Measurements from ENCODE around the gene LETM1. TPM values are rescaled to one million over a fixed set of nuclear protein-coding genes. Genes with fewer than 3 reads are reported as not detected.

Gene LETM1
- total and polyA plus RNA-seq, 10 donors: 6.5 to 47.7 (median 34.7) TPM

GRCh38 chr4:1862055-1862911 is 6.3 kb upstream of the LETM1 start:
- peaks cover 0 to 17% (median 0%) of the 10 kb centered on the region in 7 donors for H3K27me3 ChIP-seq (replicated peaks in 1 of 7)
- peak overlapping the region; percentile 9 to 65 (median 30) for H3K4me3 ChIP-seq
- H3K27ac ChIP-seq: peak overlapping the region in 4 of 8 donors; percentile 33 to 50 (median 42)
- no peak for DNase-seq
- H3K36me3 ChIP-seq: no peaks in the 10 kb centered on the region
- TF ChIP-seq POLR2A (IDR thresholded peaks at IDR 0.05): no peak
- TF ChIP-seq, protein P1, sequence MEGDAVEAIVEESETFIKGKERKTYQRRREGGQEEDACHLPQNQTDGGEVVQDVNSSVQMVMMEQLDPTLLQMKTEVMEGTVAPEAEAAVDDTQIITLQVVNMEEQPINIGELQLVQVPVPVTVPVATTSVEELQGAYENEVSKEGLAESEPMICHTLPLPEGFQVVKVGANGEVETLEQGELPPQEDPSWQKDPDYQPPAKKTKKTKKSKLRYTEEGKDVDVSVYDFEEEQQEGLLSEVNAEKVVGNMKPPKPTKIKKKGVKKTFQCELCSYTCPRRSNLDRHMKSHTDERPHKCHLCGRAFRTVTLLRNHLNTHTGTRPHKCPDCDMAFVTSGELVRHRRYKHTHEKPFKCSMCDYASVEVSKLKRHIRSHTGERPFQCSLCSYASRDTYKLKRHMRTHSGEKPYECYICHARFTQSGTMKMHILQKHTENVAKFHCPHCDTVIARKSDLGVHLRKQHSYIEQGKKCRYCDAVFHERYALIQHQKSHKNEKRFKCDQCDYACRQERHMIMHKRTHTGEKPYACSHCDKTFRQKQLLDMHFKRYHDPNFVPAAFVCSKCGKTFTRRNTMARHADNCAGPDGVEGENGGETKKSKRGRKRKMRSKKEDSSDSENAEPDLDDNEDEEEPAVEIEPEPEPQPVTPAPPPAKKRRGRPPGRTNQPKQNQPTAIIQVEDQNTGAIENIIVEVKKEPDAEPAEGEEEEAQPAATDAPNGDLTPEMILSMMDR (IDR thresholded peaks at IDR 0.05 in 8 of 11, conservative IDR thresholded peaks at IDR 0.05 in 3 of 11): no peak
- peak in 1 of 3 donors; percentile 66 for TF ChIP-seq POLR2AphosphoS5 (IDR thresholded peaks at IDR 0.05)
- peaks cover 3 to 41% (median 25%) of the 10 kb centered on the region in 6 donors for H3K4me1 ChIP-seq
- 14 to 18% (median 15%) methylated on average over 25 to 45 of the region's 45 CpGs for WGBS, 5 donors
- intact Hi-C loops (cut with DNase I; ENCODE audit: low total_unique reads): no loop called here
- no peaks in the 10 kb centered on the region for H3K9me3 ChIP-seq

DNA sequence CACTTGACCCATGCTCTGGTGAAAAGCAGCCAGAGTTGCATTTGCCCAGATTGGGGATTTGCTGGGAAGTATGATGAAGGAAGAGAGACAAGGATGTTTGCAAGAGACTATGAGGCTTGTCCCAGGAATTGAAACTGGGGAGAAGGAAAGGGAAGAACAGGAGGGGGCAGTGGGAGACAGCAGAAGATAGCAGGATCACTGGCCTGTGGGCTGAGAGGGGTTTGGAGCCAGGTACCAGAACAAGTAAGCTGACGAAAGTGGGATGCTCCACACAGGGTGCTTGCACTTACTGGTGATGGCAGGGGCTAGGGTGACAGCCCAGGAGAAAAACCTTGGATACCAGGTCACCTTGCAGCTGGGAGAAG is 3.4 kb upstream of the LETM1 start:
- WGBS, 5 donors: 77 to 89% (median 83%) methylated on average over 1 of the region's 1 CpG
- intact Hi-C loops (cut with DNase I; ENCODE audit: low total_unique reads): no loop called here

GRCh38 chr4:1857931-1858330 is 2.0 kb upstream of the LETM1 start:
- WGBS, 5 donors: 83 to 94% (median 93%) methylated on average over 1 to 5 of the region's 5 CpGs
- DNase-seq: no peak
- TF ChIP-seq POLR2AphosphoS5 (IDR thresholded peaks at IDR 0.05): no peak
- TF ChIP-seq POLR2A (IDR thresholded peaks at IDR 0.05): no peak
- TF ChIP-seq, protein P1 (IDR thresholded peaks at IDR 0.05 in 8 of 11, conservative IDR thresholded peaks at IDR 0.05 in 3 of 11): no peak
- H3K4me1 ChIP-seq: peaks cover 15 to 67% (median 50%) of the 10 kb centered on the region in 6 donors
- H3K27me3 ChIP-seq (replicated peaks in 1 of 7): peaks cover 0 to 10% (median 0%) of the 10 kb centered on the region in 7 donors
- H3K9me3 ChIP-seq: no peaks in the 10 kb centered on the region
- H3K36me3 ChIP-seq: peaks cover 0 to 4% (median 0%) of the 10 kb centered on the region in 6 donors
- no peak overlapping the region for H3K27ac ChIP-seq
- intact Hi-C loops (cut with DNase I; ENCODE audit: low total_unique reads): no loop called here
- H3K4me3 ChIP-seq: peak overlapping the region in 1 of 8 donors; percentile 76

More for the DNA sequence above, 3.4 kb upstream of the LETM1 start:
- TF ChIP-seq POLR2A (IDR thresholded peaks at IDR 0.05): no peak
- TF ChIP-seq, protein P1 (IDR thresholded peaks at IDR 0.05 in 8 of 11, conservative IDR thresholded peaks at IDR 0.05 in 3 of 11): no peak
- no peak for TF ChIP-seq POLR2AphosphoS5 (IDR thresholded peaks at IDR 0.05)
- no peaks in the 10 kb centered on the region for H3K36me3 ChIP-seq
- no peak for DNase-seq
- no peak overlapping the region for H3K27ac ChIP-seq
- H3K4me1 ChIP-seq: peaks cover 15 to 62% (median 45%) of the 10 kb centered on the region in 6 donors
- H3K9me3 ChIP-seq: no peaks in the 10 kb centered on the region
- H3K4me3 ChIP-seq: no peak overlapping the region
- peaks cover 0 to 14% (median 0%) of the 10 kb centered on the region in 7 donors for H3K27me3 ChIP-seq (replicated peaks in 1 of 7)
